UCSD-AML1 (cell line): ENCODE data around the gene KRT6A.

Experiments used
- DNase-seq: peaks from one replicate; lab custom pipeline; 2025; ENCODE audit not compliant: unreplicated experiment; lab: John Stamatoyannopoulos, UW

KRT6A gene

GRCh38 chr12:52524898-52525591, 32.0 kb upstream of the KRT6A start:
- DNase-seq: no peak

DNA sequence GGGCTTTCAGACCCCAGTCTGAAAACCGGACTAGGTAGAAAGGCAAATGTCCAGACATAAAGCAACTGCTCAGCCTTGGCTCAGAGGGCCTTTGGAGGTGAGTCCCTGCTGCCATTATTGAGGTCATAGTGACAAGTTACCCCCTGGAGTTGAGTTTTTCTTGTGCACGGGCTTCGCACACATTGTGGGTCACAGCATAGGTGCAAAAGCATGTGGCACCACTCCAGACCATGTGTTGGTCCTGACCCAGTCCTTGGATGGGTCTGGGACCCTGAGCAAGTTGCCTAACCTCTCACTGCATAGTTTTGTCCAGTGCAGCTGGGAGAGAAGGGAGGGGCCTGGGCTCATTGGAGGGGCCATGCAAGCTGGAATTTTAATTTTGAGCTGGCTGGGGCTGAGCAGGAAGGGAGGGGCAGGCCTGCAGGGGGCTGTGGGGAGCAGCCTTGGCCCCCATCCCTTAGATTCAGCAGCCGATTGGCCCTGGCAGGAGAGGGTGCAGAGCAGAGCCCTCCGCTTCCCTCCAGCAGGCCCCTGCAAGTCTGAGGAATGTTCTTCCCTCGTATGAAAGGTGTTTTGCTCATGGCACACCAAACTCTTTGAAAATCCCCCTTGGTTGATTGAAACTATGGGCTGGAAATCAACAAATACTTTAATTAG, 31.3 kb upstream of the KRT6A start:
- DNase-seq: no peak

- no peak for DNase-seq
These were observed 30.8 kb upstream of the KRT6A start for GRCh38 chr12:52523824-52524223.

GRCh38 chr12:52522346-52523011, 29.4 kb upstream of the KRT6A start:
- no peak for DNase-seq

DNA sequence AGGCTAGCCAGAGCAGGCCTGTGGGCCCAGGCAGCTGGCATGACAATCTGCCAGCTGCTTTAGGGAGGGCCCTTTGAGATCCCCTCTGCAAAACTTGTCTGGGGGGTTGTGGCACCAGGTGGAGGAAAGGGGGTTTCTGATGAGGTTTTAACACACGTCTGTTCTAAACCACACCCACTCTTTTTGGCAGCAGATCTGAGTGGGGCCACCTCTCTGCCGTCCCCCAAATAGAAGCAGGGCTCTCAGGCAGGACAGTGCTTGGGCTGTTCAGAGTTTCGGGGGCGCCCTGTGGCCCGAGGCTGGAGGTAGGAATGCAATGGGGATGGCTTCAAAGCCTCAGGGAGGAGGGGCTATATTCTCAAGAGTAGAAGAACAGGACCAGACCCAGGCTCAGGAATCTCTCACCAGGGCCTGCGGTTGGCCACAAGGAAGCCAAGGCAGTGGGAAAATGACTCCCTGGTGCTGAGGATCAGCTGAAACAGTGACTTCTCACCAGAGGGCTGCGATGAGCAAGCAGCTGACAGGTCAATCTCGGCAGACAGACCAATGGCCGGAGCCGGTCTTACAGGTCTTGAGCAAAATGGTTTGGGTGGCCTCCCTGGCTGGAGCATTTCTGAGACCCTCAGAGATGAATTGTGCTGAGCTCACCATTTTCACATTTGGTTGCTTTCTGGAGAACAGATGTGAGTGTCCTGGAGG, 28.7 kb upstream of the KRT6A start:
- no peak for DNase-seq

GRCh38 chr12:52521175-52521567, 28.1 kb upstream of the KRT6A start:
- DNase-seq: no peak

GRCh38 chr12:52519826-52520662, 27.0 kb upstream of the KRT6A start, which contains the start of gene KRT5:
Gene KRT5 (minus strand): TSS chr12:52520394. CDS start chr12:52520296, 98 bp downstream.
- DNase-seq: no peak

DNA sequence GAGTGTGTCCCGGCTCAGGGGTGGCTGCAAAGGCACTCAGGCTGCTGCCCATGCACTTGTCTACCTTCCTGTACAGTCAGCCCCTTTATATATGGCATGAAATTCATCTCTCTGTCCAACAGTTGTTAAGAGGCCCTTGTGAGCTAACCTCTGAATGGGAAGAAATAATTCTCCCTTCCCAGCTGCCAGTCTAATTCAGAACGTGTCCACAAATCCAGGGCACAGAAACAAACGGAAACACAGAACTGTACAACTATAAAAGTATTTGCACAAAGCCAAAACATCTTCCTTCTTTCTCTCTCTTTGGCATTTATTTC, 26.3 kb upstream of the KRT6A start:
- no peak for DNase-seq

- no peak for DNase-seq
These were observed 25.7 kb upstream of the KRT6A start for GRCh38 chr12:52518574-52519386.

DNA sequence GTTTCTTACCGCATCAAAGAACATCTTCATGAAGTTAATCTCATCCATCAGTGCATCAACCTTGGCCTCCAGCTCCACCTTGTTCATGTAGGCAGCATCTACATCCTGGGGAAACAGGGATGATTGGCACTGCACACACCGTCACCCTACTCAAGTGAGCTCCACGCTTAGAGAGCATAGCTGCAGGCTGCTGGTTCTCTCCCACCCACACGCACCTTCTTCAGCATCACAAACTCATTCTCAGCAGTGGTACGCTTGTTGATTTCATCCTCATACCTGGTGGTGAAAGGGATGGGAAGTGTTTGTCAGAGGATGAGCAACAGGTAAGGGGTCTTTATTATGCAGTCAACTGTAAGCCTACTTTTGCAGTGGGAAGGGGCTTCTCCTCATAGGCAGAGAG, 24.8 kb upstream of the KRT6A start:
- no peak for DNase-seq

DNA sequence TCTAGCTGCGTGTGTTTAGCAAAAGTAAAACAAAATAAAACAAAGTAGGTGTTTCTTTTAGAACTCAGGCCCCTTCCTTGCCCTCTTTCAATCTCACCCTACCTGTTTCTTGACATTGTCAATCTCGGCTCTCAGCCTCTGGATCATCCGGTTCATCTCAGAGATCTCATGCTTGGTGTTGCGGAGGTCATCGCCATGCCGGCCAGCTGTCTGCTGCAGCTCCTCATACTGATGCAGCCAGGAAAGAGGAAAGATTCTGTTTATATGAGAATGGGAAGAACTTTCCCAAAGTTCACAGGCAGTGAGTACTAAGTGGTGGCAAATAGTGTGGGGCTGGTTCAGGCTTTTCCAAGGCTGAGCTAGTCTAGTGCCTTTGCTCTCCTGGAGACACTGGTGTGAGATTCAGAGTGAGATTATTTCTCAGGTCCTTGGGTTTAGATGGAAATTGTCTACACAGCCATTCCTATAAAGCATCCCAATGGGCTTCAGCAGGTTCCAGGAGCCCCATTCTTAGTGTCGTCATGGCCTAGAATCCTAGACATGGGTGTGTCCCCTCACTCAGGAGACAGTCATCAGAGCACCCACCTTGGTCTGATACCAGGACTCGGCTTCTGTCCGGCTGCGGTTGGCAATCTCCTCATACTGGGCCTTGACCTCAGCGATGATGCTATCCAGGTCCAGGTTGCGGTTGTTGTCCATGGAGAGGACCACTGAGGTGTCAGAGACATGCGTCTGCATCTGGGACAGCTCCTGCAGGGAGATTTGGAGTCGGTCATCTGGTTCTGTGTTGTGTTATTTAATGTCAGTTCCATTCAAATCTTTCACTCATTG, 24.2 kb upstream of the KRT6A start:
- DNase-seq: no peak

DNA sequence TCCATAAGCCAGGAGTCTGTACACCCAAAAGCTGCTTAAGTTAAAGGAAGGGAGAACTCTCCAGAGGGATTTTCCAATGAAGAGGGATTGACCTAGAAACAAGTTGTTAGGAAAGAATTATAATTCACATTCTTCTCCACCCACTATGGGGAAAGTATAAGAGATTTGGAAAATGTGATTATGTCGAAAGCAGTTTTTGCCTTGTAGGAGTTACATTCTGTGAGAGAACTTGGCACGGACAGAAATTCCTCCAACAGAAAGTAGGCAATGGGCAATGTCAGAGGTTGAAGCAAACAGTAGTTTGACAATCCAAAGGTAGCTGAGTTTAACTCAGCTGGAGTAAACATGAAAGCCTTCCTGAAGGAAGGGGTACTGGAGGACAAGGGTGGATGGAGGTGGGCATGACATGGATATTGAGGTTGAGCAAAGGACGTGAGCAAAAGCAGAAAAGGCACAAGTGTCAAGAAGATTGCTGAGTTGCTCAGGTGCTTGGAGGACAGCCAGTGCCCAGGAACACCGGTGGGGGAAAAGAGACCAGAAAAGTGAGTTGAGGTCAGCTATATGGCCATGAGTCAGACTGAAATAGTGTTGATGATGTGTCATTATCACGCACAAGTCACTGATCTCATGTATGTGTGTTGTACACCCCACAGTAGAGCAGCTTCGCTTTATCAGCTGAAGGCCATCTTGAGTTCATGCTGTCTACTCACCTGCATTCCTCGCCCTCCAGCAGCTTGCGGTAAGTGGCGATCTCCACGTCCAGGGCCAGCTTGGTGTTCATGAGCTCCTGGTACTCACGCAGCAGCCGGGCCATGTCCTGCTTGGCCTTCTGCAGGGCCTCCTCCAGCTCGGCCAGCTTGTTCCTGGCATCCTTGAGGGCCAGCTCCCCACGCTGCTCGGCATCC, 23.1 kb upstream of the KRT6A start:
- DNase-seq: no peak

GRCh38 chr12:52515319-52515646, 22.2 kb upstream of the KRT6A start:
- DNase-seq: no peak

GRCh38 chr12:52514471-52515318, 21.6 kb upstream of the KRT6A start:
- DNase-seq: no peak

- no peak for DNase-seq
These were observed 20.7 kb upstream of the KRT6A start for GRCh38 chr12:52513736-52514135.

GRCh38 chr12:52508211-52508610, 15.2 kb upstream of the KRT6A start:
- DNase-seq: no peak
